T follicular helper cell (primary cell): ENCODE results near the gene GAMT.
"Not testable (repeated sequence)": the region's sequence is repeated elsewhere in the genome, so short reads cannot be mapped to it uniquely, and the experiment has no call there.

ENCODE experiments used
- DNase-seq: peaks from one replicate; pipeline ENCODE4 v3.0.0-alpha.2; 2020; ENCODE audit warnings: low read depth

The GAMT gene

DNA sequence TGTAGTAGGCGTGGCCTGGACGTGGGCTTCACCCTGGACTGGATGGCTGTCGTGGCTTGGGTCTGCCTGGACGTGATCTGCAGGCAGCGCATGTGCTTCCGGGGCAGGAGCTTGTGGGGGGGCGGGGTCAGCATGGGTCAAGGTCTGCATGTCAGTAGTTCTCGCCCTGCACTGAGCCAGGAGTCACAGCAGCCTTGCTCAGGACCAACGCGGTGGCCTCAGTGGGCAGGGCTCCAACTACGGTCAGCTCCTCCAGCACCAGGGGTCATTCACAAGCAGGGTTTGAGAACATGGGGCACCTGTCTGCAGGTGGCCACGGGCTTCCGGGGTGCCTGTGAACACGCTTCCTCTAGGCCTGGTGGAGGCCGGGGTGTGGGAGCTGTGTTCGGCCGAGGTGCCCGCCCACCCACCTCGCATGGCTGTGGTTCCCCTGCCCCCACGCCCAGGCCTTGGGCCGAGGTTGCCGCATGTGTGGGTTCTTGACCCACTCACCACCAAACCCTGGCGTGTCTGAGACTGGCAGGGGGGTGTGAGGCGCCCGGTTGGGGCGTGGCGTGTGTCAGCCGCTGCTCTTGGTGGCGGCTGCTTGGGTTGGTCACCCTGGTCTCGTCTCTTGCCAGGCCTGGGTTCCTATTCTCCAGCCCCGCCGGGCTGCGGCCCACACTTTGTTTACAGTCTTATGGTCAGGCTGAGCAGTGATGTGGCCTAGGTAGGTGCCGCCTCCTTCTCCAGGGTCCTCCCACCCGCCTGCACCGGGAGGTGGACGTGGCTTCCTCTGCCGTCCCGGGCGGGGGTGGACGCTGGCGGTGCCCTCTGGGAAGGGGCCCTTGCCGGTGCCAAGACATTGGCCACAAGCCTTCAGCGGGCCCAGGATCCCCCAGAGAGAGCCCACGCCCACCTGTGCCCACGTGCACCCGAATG, 32.0 kb upstream of the GAMT start:
- DNase-seq: no peak

- DNase-seq: no peak
These were observed 31.2 kb upstream of the GAMT start for GRCh38 chr19:1432507-1432887.

GRCh38 chr19:1431759-1432506, 30.6 kb upstream of the GAMT start:
- no peak for DNase-seq

DNA sequence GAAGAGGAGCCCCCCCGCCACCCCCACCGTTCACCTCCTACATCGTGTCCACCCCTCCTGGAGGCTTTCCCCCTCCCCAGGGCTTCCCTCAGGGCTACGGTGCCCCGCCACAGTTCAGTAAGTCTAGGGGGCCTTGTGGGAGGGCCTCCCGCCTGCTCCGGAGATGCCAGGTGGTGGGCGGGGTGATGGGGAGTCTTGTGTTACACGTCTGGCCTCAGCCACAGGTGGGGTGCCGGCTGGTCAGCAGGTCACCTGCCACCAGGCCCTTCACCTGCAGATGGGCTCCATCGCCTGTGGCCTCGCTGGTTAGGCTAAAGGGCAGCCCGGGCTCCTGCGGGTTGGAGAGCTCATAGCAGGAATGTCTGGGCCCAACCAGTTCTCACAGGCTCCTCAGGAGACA, 28.9 kb upstream of the GAMT start:
- no peak for DNase-seq

GRCh38 chr19:1429750-1430149, 28.4 kb upstream of the GAMT start:
- no peak for DNase-seq

DNA sequence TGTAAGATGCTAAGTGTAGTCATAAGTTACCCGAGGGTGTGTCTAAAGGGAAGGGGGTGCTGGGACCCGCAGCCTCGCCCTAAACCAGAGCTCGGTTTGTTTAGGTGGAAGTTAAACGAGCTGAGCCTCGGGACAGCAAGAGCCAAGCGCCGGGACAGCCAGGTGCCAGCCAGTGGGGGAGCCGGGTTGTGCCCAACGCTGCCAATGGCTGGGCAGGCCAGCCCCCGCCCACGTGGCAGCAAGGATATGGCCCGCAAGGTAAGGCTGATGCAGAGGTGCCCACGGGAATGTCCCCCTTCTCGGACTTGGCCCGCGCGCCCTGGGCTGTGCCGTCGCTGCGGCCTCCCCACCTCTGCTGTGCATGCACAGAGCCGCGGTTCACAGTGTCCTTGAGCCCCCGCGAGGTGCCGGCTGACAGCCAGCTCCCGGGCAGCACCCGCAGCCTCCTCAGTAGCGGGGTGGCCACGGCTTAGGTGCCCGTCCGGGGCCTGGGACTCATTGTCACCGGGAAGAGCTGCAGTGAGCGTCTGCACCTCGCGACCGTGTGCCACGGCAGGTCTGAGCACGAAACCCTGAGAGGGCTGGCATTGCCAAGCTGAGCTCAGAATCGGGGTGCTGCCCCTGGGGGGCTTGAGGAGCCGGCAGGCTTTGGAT, 27.5 kb upstream of the GAMT start:
- no peak for DNase-seq

GRCh38 chr19:1427221-1427920, 26.0 kb upstream of the GAMT start:
- no peak for DNase-seq

GRCh38 chr19:1426736-1427135, 25.4 kb upstream of the GAMT start:
- no peak for DNase-seq

GRCh38 chr19:1425902-1426301, 24.6 kb upstream of the GAMT start:
- DNase-seq: no peak

DNA sequence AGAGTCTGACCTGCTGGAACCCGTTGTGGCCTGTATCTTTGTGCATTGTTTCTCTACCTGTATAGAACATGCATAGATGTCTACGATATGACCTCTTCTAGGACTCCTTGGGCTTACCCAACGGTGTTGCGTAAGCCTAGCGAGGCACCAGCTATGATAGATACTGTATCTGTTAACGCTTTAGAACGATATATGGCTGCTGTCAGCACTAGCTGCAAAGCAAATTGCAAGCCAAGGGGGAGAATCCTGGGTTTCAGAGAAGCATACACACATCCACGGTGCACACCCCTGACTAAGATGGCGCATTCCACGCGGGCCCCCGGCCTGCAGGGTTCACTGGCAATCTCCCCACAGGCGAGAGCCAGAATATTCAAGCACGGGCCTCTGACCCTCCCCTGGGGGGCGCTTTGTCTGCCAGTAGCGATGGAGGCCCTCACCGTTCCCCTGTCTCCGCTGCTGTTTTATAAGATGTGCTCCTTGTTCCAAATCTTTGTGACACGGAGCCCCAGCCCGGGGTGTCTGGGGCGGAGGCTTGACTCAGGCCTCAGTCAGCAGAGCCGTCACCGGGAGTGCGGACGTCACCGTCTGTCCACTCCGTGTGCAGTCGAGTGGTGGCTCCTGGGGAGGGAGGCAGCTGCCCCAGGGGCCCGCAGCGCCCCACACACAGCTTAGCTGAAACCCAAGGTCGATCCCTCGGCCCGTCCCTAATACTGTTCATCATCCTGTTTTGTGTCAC, 23.9 kb upstream of the GAMT start:
- DNase-seq: no peak

DNA sequence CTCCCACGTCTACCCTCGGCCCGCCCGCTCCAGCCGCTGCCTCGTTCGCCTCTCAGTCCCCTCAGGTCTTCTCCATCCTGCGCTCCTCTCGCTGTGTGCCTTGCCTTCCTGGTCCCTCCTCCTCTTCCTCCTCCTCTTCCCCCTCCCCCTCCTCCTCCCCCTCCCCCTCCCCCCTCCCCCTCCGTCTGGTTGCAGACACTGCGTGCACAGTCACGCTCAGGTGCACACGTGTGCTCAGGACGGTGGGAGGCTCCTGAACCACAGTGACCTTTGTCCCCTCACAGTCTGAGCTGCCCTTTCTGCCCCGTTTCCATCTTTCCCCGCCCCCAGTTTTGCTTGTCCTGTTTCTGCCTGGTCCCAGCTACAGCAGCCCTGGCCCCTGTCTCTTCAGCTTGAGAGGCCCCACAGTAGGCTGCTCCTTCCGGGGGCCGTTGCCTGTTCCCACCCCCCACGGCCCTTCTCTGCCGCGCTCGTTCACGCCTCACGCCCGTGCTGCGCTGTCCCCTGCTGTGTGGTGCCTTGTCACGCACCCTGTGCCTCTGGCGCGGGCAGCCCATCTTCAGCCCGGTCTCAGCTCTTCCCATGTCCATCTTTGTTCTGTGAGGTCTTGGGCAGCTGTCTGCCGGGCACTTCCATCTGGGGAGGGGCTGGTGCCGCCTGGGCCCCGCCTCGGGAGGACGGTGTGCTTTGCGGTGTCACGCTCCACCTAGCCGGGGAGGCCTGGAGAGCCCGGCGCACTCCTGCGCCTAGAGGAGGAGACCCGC, 23.0 kb upstream of the GAMT start:
- no peak for DNase-seq

DNA sequence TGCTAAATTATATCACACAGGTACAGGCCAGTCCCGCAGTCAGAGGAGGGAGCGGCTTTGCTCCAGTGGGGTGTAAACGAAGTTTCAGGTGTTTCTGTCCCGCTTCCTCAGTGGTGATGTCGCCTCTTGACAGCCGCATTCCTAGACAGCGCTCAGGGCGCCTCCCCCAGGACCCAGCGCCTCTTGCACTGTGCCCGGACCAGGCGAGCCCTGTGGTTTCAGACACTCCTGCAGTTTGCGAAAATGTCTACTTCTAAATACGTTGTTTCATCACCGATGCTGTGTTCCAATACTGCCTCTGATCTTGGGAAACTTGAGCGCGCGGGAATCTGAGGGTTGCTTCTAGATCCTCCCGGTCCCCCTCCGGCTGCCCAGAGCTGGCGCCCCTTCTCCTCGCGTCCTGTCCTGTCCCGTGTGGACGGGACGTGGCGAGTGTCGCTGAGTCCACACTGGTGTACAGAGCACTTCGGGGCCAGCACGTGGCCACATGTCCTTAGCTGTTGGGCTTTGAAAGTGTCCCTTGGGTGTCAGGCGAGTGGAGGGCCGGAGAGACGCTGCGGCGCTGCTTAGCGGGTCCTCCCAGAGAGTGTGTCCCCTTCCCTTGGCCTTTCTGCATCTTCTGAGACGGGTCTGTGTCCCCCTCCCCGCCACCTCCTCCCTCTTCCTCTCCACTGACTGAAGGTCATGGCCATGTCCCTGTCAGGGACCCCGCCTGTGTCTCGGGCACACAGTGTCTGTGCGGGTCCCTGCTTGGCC, 22.3 kb upstream of the GAMT start:
- no peak for DNase-seq

DNA sequence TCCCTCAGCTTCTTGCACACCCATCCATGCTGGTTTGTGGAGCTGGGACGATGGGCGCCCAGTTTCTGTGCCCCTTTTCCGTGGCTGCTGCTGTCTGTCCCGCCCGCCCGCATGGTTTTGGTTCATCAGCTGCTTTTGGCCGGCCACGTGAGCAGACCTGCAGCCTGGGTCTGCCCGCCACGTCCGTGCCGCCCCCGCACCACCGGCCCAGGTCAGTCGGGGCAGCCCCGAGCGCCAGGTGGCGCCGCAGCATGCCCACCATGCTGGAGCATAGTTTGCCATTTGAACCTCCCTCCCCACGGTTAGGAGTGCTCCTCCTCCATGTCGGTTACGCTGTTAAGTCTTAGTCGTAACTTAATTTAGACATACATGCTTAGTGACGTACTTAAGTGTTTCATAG, 21.6 kb upstream of the GAMT start:
- DNase-seq: no peak

GRCh38 chr19:1422360-1422759, 21.0 kb upstream of the GAMT start:
- DNase-seq: no peak

GRCh38 chr19:1421958-1422305, 20.6 kb upstream of the GAMT start:
- DNase-seq: no peak

DNA sequence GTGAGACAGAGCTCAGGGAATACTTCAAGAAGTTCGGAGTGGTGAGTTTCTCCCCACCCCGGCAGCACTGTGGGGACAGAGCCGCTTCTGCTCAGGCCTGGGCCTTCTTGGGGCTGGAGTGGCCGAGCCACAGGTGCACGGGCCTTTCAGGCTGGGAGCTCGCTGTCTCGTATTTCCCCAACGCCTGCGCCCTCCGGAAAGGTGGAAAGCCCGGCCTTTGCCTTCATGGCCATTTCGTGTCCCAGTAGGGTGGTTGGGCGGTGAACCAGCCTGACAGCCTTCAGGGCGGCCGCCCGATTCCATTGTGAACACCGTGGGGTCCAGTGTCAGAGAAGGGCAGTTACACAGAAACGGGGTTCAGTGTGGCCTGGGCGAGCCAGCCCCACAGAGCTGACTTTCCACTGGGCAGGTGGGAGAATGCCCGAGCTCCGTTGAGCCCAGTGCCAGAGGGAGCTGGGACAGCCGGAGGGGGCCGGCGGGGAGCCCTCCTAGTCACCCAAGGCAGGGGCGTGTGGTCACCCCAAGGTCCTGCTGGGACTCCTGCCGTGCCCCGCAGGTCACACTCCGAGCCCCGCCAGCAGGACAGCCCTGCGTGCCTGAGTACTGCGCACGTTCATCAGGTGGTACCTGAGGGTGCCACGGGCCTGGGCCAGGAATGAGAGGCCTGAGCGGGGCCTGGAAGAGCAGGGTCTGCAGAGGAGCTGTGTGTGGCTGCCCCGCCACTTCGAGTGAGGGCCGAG, 20.0 kb upstream of the GAMT start:
- no peak for DNase-seq

DNA sequence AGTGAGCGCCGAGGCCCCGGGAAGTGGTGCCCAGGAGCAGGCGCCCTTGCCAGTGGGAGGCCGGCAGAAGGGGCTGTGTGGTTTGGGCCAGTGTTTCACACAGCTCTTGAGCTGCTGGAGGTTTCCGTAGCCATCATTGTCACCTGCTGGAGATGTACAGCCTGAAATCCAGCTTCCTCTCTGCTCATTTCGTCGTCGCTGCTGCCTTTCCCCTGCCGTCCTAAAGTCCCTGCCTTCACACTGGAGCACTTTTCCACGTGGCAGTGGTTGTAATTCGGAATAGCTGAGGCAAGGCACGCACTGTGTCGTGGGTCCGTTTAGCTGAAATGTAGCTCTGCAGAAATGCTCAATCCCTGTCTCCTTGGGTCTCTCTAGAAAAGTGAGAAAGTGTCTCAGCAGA, 19.2 kb upstream of the GAMT start:
- DNase-seq: no peak

DNA sequence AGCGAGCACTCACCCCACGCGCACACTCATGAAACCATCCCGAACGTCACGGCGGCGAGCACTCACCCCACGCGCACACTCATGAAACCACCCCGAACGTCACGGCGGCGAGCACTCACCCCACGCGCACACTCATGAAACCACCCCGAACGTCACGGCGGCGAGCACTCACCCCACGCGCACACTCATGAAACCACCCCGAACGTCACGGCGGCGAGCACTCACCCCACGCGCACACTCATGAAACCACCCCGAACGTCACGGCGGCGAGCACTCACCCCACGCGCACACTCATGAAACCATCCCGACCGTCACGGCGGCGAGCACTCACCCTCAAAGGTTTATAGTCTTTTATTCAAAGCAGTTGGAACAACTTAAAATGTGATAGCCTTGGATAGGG, 18.7 kb upstream of the GAMT start:
- not testable (repeated sequence) for DNase-seq
